Type B pancreatic cell (in vitro differentiated cells): ENCODE results near the gene VSTM2A. TPM values are rescaled to one million over a fixed set of nuclear protein-coding genes. Genes with fewer than 3 reads are reported as not detected.
"Not testable (repeated sequence)": the region's sequence is repeated elsewhere in the genome, so short reads cannot be mapped to it uniquely, and the experiment has no call there.

Experiments used
- DNase-seq: peaks from one replicate; pipeline ENCODE4 v3.0.0; 2021; ENCODE audit warnings: mixed read lengths; ENCODE audit not compliant: unreplicated experiment; ENCODE audit errors: extremely low spot score
- H3K27ac Mint-ChIP-seq: 2 replicates; pipeline ENCODE4 v1.8.0; 2021; ENCODE audit warnings: mild to moderate bottlenecking, mixed read lengths
- H3K27me3 Mint-ChIP-seq: 2 replicates; pipeline ENCODE4 v1.8.0; 2021; ENCODE audit warnings: mixed read lengths
- H3K36me3 Mint-ChIP-seq: 2 replicates; pipeline ENCODE4 v1.8.0; 2021; ENCODE audit warnings: mixed read lengths
- H3K4me1 Mint-ChIP-seq: one replicate; pipeline ENCODE4 v1.8.0; 2021; ENCODE audit warnings: mixed read lengths; ENCODE audit not compliant: unreplicated experiment
- H3K4me3 Mint-ChIP-seq: 2 replicates; pipeline ENCODE4 v1.8.0; 2021; ENCODE audit warnings: mild to moderate bottlenecking, mixed read lengths
- H3K9me3 Mint-ChIP-seq: 2 replicates; pipeline ENCODE4 v1.8.0; 2021; ENCODE audit warnings: mixed read lengths
- CTCF ChIP-seq: fragments of 200-600 bp; sonication (generic); conservative IDR thresholded peaks from 2 replicates; pipeline ENCODE4 v1.5.0; 2021; ENCODE audit warnings: antibody characterized with exemption, mild to moderate bottlenecking
- long read RNA-seq: library from polyadenylated mRNA; unstranded; transcript quantifications from one replicate; pipeline ENCODE4 v2.0.0, GENCODE V29; 2020
- total RNA-seq: library from RNA; stranded (reverse); gene quantifications from 2 replicates; pipeline ENCODE4 v1.2.1, GENCODE V29; 2021; ENCODE audit warnings: low replicate concordance

Gene VSTM2A, protein sequence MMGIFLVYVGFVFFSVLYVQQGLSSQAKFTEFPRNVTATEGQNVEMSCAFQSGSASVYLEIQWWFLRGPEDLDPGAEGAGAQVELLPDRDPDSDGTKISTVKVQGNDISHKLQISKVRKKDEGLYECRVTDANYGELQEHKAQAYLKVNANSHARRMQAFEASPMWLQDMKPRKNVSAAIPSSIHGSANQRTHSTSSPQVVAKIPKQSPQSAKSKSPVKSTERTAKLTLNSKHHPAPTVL
- total RNA-seq = 21.6 and 30.7 TPM in 2 replicates
- long read RNA-seq, transcript VSTM2A-202 (5 exons, 1,076 nt) = minor isoform, 5 of 47 reads
- long read RNA-seq, transcript VSTM2A-201 (4 exons, 3,401 nt) = major isoform, 18 of 47 reads
- long read RNA-seq, partial matches to known transcripts = 11 of 47 reads
- long read RNA-seq, other reads (novel, unspliced or antisense) = 10 of 47 reads

GRCh38 chr7:54541669-54542625 lies at the start of gene VSTM2A:
TSS of gene VSTM2A (plus strand) at chr7:54542375. CDS start at chr7:54542731, 356 bp downstream.
- Mint-ChIP-seq H3K4me1 (peaks cover 22% of the 10 kb centered on the region), H3K9me3 (no peaks in the 10 kb centered on the region), H3K36me3 (no peaks in the 10 kb centered on the region), H3K27me3 (peaks cover 81% of the 10 kb centered on the region), H3K4me3 (peak within 1 kb of the TSS; percentile 82), H3K27ac (peak within 1 kb of the TSS; percentile 71)
- TF ChIP-seq CTCF = peak; percentile 64
- no peak for DNase-seq

- H3K27me3 Mint-ChIP-seq, H3K4me3 Mint-ChIP-seq, H3K36me3 Mint-ChIP-seq, H3K4me1 Mint-ChIP-seq, H3K9me3 Mint-ChIP-seq, H3K27ac Mint-ChIP-seq, DNase-seq: not testable (repeated sequence)
These were observed 37.6 kb upstream of the VSTM2A start for GRCh38 chr7:54504531-54504930.

DNA sequence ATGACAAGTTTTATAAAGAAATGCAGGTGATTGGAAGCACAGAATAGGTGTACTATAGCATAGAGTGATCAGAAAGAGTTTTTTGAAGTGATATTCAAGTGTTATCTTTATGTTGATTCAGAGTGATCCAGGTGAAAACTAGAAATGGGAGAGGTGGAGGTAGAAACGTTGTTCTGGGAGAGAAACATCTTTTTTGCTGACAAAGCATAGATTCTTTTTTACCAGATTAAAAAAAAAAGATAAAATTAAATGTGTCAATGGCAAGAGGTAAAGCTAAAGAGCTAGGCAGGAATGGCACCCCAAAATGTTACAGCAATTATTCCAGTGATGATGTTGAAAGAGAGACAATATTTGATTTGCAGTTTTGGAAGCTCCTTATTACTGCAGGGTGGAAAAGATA lies 12.6 kb upstream of the VSTM2A start:
- no peaks in the 10 kb centered on the region for H3K9me3 Mint-ChIP-seq
- no peak overlapping the region for H3K4me3 Mint-ChIP-seq
- no peak overlapping the region for H3K27ac Mint-ChIP-seq
- H3K27me3 Mint-ChIP-seq = peaks cover 2% of the 10 kb centered on the region
- H3K36me3 Mint-ChIP-seq = no peaks in the 10 kb centered on the region
- H3K4me1 Mint-ChIP-seq = no peaks in the 10 kb centered on the region
- DNase-seq = no peak
- TF ChIP-seq CTCF = no peak

DNA sequence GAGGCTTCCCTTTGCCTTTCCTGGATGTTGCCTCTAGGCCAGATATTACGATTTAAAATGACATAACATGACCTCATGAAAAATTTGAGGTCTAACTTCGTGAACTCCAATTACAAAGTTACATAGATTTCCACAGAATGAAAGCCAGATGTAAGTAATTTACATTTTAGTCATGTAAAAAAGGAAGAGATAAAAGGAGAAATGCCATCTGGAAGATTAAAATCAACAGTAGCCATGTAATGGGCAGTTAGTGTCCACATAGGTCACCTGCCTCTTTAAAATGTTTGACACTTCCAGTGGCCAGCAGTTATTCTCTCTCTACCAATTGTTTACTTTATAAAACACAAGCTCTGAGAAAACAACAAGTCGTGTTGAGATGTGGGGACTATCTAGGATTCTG lies 4.1 kb upstream of the VSTM2A start:
- no peak for TF ChIP-seq CTCF
- Mint-ChIP-seq H3K36me3 (no peaks in the 10 kb centered on the region), H3K9me3 (no peaks in the 10 kb centered on the region), H3K4me3 (no peak overlapping the region), H3K27me3 (peaks cover 58% of the 10 kb centered on the region), H3K4me1 (peaks cover 12% of the 10 kb centered on the region), H3K27ac (no peak overlapping the region)
- DNase-seq = no peak

DNA sequence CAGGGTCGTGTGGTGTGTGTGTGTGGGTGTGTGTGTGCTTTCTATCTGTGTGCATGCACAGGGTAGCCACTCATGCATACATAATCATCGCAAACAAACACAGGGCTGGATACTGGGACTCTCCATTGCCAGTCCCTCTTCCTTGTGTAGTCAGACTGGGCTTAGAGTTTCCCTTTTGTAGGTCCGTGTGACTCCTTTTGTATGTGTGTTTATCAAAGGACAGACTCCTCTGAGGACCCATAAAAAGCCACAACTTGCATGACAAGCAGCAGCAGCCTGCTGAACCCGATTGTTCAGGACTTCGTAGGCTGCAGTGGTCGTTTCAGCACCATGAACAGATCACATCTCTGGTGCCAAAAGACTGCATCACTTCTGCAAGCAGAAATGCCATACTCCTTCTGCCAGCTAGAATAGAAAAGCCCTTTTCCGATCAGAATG lies 895 bp downstream of the VSTM2A start:
- Mint-ChIP-seq H3K27ac (peak overlapping the region; percentile 58), H3K4me1 (peaks cover 22% of the 10 kb centered on the region), H3K36me3 (no peaks in the 10 kb centered on the region), H3K4me3 (peak overlapping the region; percentile 82), H3K27me3 (peaks cover 85% of the 10 kb centered on the region), H3K9me3 (no peaks in the 10 kb centered on the region)
- no peak for TF ChIP-seq CTCF
- DNase-seq = no peak
